Thyroid gland (tissue), 4 donors: ENCODE measurements around the gene ITIH5.

ENCODE experiments used
- POLR2A ChIP-seq, 2 donors: fragments of 450-650 bp; IDR thresholded peaks; one replicate each; pipeline ENCODE4 v1.6.1; 2017; ENCODE audit warnings: antibody characterized with exemption in 2 of 2, mild to moderate bottlenecking in 2 of 2, moderate library complexity in 1 of 2
- TF ChIP-seq, protein P1 (sequence below), 6 experiments: fragments of 200-600 bp in 3 of 6; fragments of 450-650 bp in 3 of 6; sonication (generic) in 3 of 6; IDR thresholded peaks; one replicate each; pipeline ENCODE4 v1.5.1; 2016 to 2019; ENCODE audit warnings: antibody characterized with exemption in 6 of 6, mild to moderate bottlenecking in 2 of 6, inconsistent platforms in 1 of 6, moderate library complexity in 1 of 6

DNA sequence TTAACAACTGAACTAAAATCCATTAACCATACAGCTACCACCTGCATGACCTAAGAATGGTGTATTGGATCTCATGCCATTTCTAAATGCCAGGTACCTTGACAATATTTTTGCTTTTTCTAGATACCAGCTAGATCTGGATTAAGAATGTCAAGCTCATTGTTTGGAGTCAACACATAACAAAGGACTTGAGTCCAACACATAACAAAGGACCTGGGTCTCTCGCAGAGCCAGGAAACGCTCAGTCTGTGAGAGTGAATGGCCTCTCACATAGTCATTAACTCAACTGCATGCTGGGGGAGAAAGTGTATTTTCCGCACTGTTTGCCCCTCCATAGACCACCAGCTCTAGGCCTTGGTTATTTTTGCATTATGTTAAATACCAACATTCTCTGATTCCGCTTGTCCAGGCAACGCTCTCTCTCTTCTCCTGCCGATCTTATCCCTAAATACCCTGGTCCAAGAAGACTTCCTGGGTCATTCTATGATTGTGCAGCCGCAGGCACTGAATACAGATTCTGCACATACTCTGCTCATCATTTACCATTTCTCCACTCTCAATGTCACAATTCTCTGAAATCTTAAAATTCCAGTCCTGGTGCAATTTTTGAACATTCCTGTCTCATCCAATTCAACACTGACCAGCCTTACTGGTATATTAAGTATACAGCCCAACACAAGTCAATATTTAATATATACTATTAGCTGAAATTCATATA lies 31.2 kb downstream of the ITIH5 start:
- TF ChIP-seq, protein P1, sequence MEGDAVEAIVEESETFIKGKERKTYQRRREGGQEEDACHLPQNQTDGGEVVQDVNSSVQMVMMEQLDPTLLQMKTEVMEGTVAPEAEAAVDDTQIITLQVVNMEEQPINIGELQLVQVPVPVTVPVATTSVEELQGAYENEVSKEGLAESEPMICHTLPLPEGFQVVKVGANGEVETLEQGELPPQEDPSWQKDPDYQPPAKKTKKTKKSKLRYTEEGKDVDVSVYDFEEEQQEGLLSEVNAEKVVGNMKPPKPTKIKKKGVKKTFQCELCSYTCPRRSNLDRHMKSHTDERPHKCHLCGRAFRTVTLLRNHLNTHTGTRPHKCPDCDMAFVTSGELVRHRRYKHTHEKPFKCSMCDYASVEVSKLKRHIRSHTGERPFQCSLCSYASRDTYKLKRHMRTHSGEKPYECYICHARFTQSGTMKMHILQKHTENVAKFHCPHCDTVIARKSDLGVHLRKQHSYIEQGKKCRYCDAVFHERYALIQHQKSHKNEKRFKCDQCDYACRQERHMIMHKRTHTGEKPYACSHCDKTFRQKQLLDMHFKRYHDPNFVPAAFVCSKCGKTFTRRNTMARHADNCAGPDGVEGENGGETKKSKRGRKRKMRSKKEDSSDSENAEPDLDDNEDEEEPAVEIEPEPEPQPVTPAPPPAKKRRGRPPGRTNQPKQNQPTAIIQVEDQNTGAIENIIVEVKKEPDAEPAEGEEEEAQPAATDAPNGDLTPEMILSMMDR (IDR thresholded peaks at IDR 0.05): no peak
- no peak for TF ChIP-seq POLR2A (IDR thresholded peaks at IDR 0.05)
